GM12891 (cell line): ENCODE data around the gene RAC3.
A peak's percentile ranks its signal among the peaks of the same experiment; 100 is the strongest.

ENCODE experiments used
- DNase-seq: peaks from one replicate; pipeline ENCODE4 v3.0.0; 2011; ENCODE audit warnings: low spot score; ENCODE audit not compliant: insufficient read length
- FAIRE-seq: peaks from 2 replicates; lab custom pipeline; 2011; peaks lifted over from hg19 to GRCh38; lab: Jason Lieb, UNC
- PAX5 ChIP-seq: IDR thresholded peaks from 2 replicates; pipeline ENCODE4 v1.6.1; 2011; ENCODE audit warnings: low read length, moderate library complexity, mild to moderate bottlenecking; ENCODE audit not compliant: insufficient read depth, severe bottlenecking
- POLR2A ChIP-seq: IDR thresholded peaks from 2 replicates; pipeline ENCODE4 v1.6.1; 2011; ENCODE audit warnings: low read depth, low read length, control low read depth
- POLR2AphosphoS5 ChIP-seq: IDR thresholded peaks from 2 replicates; pipeline ENCODE4 v1.6.1; 2011; ENCODE audit warnings: low read depth, low read length, control low read depth
- POU2F2 ChIP-seq: IDR thresholded peaks from 2 replicates; pipeline ENCODE4 v1.6.1; 2011; ENCODE audit warnings: low read depth, mild to moderate bottlenecking, control low read depth, low read length, moderate library complexity
- SPI1 ChIP-seq: IDR thresholded peaks from 2 replicates; pipeline ENCODE4 v1.6.1; 2011; ENCODE audit warnings: low read depth, low read length, control low read depth
- TAF1 ChIP-seq: IDR thresholded peaks from 2 replicates; pipeline ENCODE4 v1.6.1; 2011; ENCODE audit warnings: low read depth, low read length, control low read depth

RAC3 gene

GRCh38 chr17:82052638-82053059 is 21.2 kb downstream of the RAC3 start:
- FAIRE-seq = no peak
- TF ChIP-seq POLR2AphosphoS5 = no peak
- no peak for TF ChIP-seq PAX5
- TF ChIP-seq POLR2A = no peak
- no peak for TF ChIP-seq POU2F2
- no peak for TF ChIP-seq TAF1
- TF ChIP-seq SPI1 = no peak
- DNase-seq = no peak

- FAIRE-seq = no peak
- TF ChIP-seq PAX5 (no peak), POLR2A (no peak), TAF1 (no peak), SPI1 (no peak), POU2F2 (no peak), POLR2AphosphoS5 (no peak)
- DNase-seq = no peak
Measured at GRCh38 chr17:82053130-82053529, 21.7 kb downstream of the RAC3 start.

GRCh38 chr17:82053556-82054263 is 22.2 kb downstream of the RAC3 start:
- TF ChIP-seq TAF1 (no peak), POLR2AphosphoS5 (0 out of 2 replicates have a peak, but pooled peaks have one; percentile 17)
- FAIRE-seq (no peak), DNase-seq (no peak)

- TF ChIP-seq POLR2AphosphoS5 (no peak), POLR2A (no peak), SPI1 (no peak), TAF1 (no peak), POU2F2 (no peak), PAX5 (no peak)
- DNase-seq (no peak), FAIRE-seq (no peak)
Measured at GRCh38 chr17:82054351-82055022, 23.0 kb downstream of the RAC3 start.

- FAIRE-seq (no peak), DNase-seq (no peak)
- TF ChIP-seq POLR2A = no peak
- peak; percentile 41; the same call in 1 of the 2 replicates for TF ChIP-seq POLR2AphosphoS5
- TF ChIP-seq POU2F2 = no peak
- no peak for TF ChIP-seq SPI1
Measured at GRCh38 chr17:82055023-82055964, 23.8 kb downstream of the RAC3 start.

- DNase-seq (no peak), FAIRE-seq (no peak)
- TF ChIP-seq SPI1 (no peak), PAX5 (no peak), TAF1 (no peak), POU2F2 (no peak), POLR2A (no peak), POLR2AphosphoS5 (no peak)
Measured at GRCh38 chr17:82055965-82056728, 24.7 kb downstream of the RAC3 start.

- FAIRE-seq = no peak
- DNase-seq = no peak
- peak; percentile 20; the same call in 1 of the 2 replicates for TF ChIP-seq POLR2A
- TF ChIP-seq SPI1 = no peak
- TF ChIP-seq TAF1 = no peak
- TF ChIP-seq POLR2AphosphoS5 = peak; percentile 70; the same call in 1 of the 2 replicates
Measured at GRCh38 chr17:82056729-82057621, 25.5 kb downstream of the RAC3 start.

- TF ChIP-seq POLR2A = no peak
- TF ChIP-seq SPI1 = no peak
- TF ChIP-seq POU2F2 = no peak
- no peak for TF ChIP-seq TAF1
- TF ChIP-seq POLR2AphosphoS5 = no peak
- no peak for TF ChIP-seq PAX5
- FAIRE-seq (no peak), DNase-seq (no peak)
Measured at GRCh38 chr17:82058230-82058854, 26.9 kb downstream of the RAC3 start.
